Colonic mucosa (tissue), 4 donors: ENCODE results near the gene NSDHL. TPM values are rescaled to one million over a fixed set of nuclear protein-coding genes. Genes with fewer than 3 reads are reported as not detected.
A peak's percentile ranks its signal among the peaks of the same experiment; 100 is the strongest.

Experiments
- DNase-seq: peaks from one replicate; pipeline ENCODE4 v3.0.0-alpha.2; 2020
- H3K27ac ChIP-seq: fragments of 200-600 bp; one replicate; pipeline ENCODE4 v1.8.0; 2021
- H3K27me3 ChIP-seq: fragments of 200-600 bp; one replicate; pipeline ENCODE4 v1.8.0; 2021
- H3K36me3 ChIP-seq: fragments of 200-600 bp; one replicate; pipeline ENCODE4 v1.8.0; 2021
- H3K4me1 ChIP-seq: fragments of 200-600 bp; one replicate; pipeline ENCODE4 v1.8.0; 2021; ENCODE audit warnings: mild to moderate bottlenecking
- H3K4me3 ChIP-seq: fragments of 200-600 bp; one replicate; pipeline ENCODE4 v1.8.0; 2021
- H3K9ac ChIP-seq, 2 donors: one replicate each; pipeline ENCODE4 v1.7.0; 2013; ENCODE audit warnings: control low read depth in 2 of 2, low read depth in 2 of 2, low read length in 2 of 2
- H3K9me3 ChIP-seq: fragments of 200-600 bp; one replicate; pipeline ENCODE4 v1.8.0; 2021
- intact Hi-C: fragments of 100-400 bp; cut with DNase I; formaldehyde crosslinking; loops from one replicate; pipeline ENCODE4 v1.14.1; 2022
- total RNA-seq, 2 donors: library from RNA; stranded (reverse); fragmentation: NEBNext Ultra II Directional in 1 of 2; extraction: Animal tissue kit (Norgen Biotek cat#: 25700) in 1 of 2; gene quantifications; one replicate each; pipeline ENCODE4 v1.2.1, GENCODE V29; 2021
- TF ChIP-seq, protein P1 (sequence below): fragments of 200-600 bp; IDR thresholded peaks from one replicate; pipeline ENCODE4 v1.8.0; 2022; ENCODE audit warnings: antibody characterized with exemption, mild to moderate bottlenecking
- donor health status: healthy.
- donor health status: DM: no; HTN: no; CAD: no.
- donor health status: DM: no; HTN: no; CAD: no.

Gene NSDHL
- total RNA-seq, 2 donors from 2014 or later: 25.3 to 28.8 TPM

- Histone ChIP-seq H3K36me3 (no peaks in the 10 kb centered on the region), H3K9me3 (no peaks in the 10 kb centered on the region), H3K4me1 (no peaks in the 10 kb centered on the region), H3K4me3 (no peak overlapping the region), H3K27me3 (no peaks in the 10 kb centered on the region), H3K9ac (no peak overlapping the region), H3K27ac (no peak overlapping the region)
- intact Hi-C loops: no loop called here
- DNase-seq: no peak
- TF ChIP-seq, protein P1, sequence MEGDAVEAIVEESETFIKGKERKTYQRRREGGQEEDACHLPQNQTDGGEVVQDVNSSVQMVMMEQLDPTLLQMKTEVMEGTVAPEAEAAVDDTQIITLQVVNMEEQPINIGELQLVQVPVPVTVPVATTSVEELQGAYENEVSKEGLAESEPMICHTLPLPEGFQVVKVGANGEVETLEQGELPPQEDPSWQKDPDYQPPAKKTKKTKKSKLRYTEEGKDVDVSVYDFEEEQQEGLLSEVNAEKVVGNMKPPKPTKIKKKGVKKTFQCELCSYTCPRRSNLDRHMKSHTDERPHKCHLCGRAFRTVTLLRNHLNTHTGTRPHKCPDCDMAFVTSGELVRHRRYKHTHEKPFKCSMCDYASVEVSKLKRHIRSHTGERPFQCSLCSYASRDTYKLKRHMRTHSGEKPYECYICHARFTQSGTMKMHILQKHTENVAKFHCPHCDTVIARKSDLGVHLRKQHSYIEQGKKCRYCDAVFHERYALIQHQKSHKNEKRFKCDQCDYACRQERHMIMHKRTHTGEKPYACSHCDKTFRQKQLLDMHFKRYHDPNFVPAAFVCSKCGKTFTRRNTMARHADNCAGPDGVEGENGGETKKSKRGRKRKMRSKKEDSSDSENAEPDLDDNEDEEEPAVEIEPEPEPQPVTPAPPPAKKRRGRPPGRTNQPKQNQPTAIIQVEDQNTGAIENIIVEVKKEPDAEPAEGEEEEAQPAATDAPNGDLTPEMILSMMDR: no peak
Observed at GRCh38 chrX:152895121-152895520, 64.3 kb downstream of the NSDHL start.

DNA sequence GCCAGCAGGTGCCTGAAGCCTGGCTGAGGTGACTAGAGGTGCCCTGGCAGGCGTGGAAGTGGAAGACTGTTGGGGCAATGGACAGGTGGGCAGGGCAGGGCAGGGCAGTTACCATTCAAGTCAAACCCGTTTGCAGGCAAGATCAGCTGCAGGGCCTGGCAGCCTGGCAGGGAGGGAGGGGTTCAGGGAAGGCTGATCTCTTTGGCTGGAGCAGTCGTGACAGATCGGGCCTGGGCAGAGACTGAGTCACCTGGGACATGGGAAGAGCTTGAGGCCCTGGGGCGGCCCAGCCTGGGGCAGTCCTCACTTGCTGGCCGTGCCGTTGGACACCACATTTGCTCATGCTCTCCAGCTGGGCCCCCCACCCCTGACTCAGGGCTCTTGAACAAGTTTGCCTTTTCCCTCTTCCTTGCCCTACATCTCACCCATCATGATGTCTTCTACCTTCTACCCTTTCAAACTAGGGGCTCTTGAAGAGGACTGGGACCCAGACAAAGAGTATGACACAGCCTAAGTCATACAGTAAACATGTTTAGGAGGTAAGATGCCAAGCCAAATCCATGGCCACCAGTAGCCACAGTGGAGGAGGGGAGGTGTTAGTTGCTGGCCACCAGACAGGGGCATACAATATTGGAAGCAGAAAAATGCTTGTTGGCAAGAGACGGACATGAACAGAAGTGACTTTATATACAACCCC, 65.0 kb downstream of the NSDHL start:
- Histone ChIP-seq H3K9ac (no peak overlapping the region), H3K4me1 (no peaks in the 10 kb centered on the region), H3K27me3 (no peaks in the 10 kb centered on the region), H3K4me3 (no peak overlapping the region), H3K36me3 (no peaks in the 10 kb centered on the region), H3K27ac (no peak overlapping the region), H3K9me3 (no peaks in the 10 kb centered on the region)
- TF ChIP-seq, protein P1: no peak
- DNase-seq: peak; percentile 72
- intact Hi-C loops: no loop called here

DNA sequence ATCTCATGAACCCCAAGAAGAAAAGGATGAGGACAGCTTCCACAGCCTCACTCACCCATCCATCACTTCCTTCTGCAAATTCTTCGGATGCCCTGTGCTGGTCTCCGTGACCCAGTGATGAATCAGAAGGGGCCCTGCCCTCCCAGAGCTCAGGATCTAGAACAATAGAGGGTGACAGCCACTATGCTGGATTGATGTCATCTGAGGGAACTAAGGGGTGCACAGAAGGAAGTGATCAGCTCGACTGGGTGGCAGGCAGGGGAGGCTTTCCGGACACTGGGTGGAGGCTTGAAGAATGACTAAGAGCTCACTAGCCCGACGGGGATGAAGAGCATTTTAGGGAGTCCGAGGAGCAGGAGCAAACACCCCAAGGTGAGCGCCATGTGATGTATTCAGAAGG, 65.6 kb downstream of the NSDHL start:
- TF ChIP-seq, protein P1: no peak
- Histone ChIP-seq H3K27ac (no peak overlapping the region), H3K4me3 (no peak overlapping the region), H3K27me3 (no peaks in the 10 kb centered on the region), H3K9me3 (no peaks in the 10 kb centered on the region), H3K36me3 (no peaks in the 10 kb centered on the region), H3K9ac (no peak overlapping the region), H3K4me1 (no peaks in the 10 kb centered on the region)
- DNase-seq: no peak
- intact Hi-C loops: no loop called here

DNA sequence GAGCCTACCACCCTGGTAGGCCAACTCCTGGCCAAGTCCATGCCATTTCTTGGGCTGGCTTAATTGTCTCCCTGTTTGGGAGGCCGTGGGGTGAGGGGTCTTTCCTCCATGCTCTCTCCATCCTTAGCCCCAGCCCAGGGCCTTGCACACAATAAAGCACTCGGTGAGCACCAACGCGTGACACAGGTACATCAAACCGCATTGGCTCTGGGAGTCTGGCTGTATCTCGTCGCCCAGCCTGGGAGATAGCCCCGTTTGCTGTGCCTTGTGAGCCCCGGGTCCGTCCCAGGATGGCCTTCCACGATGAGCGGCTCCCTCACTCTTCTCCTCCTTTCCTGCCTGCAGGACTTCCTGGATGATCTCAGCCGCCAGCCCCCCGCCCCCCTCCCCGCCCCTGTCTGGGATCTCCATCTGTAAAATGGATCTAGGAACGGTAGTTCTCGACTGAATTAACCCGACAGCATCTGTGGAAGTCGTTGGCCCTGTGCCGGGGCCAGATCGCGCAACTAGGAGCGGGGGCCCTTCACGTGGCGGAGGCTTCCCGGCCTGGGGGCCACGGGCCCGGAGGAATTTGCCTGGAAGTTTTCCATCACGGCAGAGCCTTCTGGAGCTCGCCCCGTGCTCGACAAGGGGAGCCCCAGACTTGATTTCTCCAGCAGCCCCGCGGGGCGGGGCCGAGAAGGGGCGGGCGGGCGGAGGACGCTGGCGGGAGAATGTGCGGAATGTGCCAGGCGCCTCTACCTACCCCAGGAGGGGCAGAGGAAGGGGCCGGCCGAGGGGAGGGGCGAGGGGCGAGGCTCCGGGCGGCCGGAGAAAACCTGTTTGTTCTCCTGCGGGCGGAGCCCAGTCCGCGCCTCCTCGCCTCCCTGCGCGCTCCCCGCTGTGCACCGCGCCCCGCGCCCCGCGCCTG, 66.6 kb downstream of the NSDHL start, which contains the start of gene ZNF185:
Gene ZNF185 (plus strand): TSS at position 846 of the 910 bp plus-strand sequence. CDS start 16,423 bp downstream, outside the sequence.
- H3K9ac ChIP-seq: peak within 1 kb of the TSS in 1 of 2 donors; percentile 43
- no peaks in the 10 kb centered on the region for H3K36me3 ChIP-seq
- H3K4me3 ChIP-seq: peak within 1 kb of the TSS; percentile 7
- H3K9me3 ChIP-seq: no peaks in the 10 kb centered on the region
- DNase-seq: peak; percentile 72
- intact Hi-C loops: no loop called here
- H3K4me1 ChIP-seq: no peaks in the 10 kb centered on the region
- TF ChIP-seq, protein P1: no peak
- no peak within 1 kb of the TSS for H3K27ac ChIP-seq
- H3K27me3 ChIP-seq: no peaks in the 10 kb centered on the region

DNA sequence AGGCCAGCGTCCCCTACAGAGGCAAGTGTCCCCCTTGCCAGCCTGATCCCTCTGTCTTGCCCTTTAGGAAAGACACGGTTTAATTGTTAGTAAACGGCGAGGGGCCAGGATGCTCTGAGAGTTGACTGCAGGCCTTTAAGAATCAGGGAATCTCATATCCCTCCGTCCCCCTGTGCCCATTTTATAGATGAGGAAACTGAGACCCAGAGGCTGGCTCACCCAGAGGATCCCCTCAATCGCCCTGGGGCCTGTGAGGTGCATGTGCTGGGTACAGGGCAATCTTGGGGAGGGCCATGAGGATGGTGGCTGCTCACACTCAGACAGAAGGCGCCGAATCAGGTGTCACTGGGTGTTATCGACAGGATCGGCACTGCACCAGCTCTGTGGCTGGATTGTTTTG, 67.6 kb downstream of the NSDHL start:
- no peaks in the 10 kb centered on the region for H3K36me3 ChIP-seq
- no peaks in the 10 kb centered on the region for H3K27me3 ChIP-seq
- no peaks in the 10 kb centered on the region for H3K9me3 ChIP-seq
- TF ChIP-seq, protein P1: no peak
- no peak overlapping the region for H3K9ac ChIP-seq
- DNase-seq: no peak
- H3K4me3 ChIP-seq: no peak overlapping the region
- H3K4me1 ChIP-seq: no peaks in the 10 kb centered on the region
- intact Hi-C loops: no loop called here
- H3K27ac ChIP-seq: no peak overlapping the region
